Measurements from ENCODE around the gene GULP1.
A peak's percentile ranks its signal among the peaks of the same experiment; 100 is the strongest.

GULP1 gene

DNA sequence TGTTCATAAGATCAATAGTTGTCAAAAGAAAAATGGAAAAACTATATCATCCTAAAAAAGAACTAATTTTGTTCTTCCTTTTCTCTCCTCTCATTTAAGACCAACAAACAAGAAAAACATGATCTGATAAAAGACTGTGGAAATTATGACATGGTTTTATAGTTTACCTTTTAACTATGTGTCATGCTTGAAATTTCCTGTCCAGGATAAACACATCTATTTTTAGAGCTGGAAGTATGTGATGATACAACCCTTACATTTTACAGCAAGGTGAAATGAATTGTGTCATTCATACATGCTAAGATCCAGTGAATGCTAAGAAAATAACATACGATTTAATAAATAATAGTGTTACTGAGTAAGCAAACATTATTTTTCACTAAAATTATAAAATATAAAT lies 89.9 kb downstream of the GULP1 start:
- no peak for DNase-seq

DNA sequence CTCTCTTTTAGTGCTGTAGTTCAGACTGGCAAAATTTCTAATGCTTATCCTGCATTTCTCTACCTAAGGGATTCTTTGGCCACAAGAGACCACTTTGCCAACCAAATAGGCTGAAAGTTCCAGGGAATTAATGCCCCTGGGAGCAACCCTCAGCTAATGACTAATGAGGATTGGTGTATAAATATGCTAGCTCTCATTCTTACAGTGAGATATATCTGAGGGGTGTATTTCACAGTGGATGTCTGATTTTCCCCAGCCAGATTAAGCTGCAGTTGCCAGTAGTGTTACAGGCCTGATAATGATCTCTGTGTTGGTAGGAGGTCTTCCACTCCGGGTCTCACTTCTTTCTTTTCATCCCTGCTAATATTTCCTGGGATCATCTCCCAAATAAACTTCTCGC lies 90.4 kb downstream of the GULP1 start:
- no peak for DNase-seq

DNA sequence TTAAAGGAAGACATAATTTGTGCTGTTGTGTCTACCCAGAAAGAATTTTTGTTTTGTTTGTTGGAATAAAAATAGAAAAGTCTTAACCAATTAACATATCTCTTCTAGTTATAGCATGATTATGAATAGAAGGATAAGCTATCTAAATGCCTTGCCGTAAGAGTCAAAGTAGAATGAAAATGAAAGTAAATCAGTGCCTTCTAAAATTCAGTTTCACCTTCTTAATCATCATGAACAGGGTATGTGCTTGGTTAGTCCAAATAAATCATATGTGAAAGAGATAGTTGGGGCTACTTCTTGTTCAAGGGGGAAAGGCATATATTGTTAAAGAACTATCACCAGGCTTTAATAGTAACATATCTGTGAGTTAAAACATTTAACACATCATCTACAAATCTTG lies 91.5 kb downstream of the GULP1 start:
- DNase-seq = no peak

- no peak for DNase-seq
These were observed 94.2 kb downstream of the GULP1 start for GRCh38 chr2:188385857-188386256.

DNA sequence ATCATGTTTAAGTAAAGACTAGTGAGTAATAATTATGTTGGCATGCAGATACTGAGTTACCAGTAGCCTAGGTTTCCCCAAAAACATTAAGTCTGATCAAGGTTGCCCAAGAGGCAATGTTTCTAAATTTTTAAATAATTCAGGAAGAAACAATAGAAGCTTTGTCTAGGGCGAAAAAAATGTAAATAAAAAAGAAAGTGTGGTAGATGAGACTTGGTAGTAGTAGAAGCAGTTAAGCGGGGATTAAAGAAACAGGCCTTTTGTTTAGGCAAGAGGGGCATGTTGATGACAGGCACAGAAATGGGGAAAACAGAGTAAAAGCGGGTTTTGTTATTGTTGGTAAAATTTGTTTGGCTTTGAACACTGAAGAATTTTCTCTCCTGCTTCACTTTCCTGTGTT lies 97.2 kb downstream of the GULP1 start:
- DNase-seq = no peak

DNA sequence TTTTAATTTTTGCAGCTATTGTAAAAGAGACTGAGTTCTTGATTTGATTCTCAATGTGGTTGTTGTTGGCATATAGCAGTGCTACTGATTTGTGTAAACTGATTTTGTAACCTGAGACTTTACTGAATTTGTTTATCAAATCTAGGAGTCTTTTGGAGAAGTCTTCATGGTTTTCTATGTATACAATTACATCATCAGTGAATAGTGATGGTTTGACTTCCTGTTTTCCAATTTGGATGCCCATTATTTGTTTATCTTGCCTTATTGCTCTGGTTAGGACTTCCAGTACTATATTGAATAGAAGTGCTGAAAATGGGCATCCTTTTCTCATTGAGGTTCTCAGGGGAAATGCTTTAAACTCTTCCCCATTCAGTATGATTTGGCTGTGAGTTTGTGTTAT lies 99.7 kb downstream of the GULP1 start:
- DNase-seq = no peak

- no peak for DNase-seq
These were observed 103.3 kb downstream of the GULP1 start for GRCh38 chr2:188394931-188395472.

DNA sequence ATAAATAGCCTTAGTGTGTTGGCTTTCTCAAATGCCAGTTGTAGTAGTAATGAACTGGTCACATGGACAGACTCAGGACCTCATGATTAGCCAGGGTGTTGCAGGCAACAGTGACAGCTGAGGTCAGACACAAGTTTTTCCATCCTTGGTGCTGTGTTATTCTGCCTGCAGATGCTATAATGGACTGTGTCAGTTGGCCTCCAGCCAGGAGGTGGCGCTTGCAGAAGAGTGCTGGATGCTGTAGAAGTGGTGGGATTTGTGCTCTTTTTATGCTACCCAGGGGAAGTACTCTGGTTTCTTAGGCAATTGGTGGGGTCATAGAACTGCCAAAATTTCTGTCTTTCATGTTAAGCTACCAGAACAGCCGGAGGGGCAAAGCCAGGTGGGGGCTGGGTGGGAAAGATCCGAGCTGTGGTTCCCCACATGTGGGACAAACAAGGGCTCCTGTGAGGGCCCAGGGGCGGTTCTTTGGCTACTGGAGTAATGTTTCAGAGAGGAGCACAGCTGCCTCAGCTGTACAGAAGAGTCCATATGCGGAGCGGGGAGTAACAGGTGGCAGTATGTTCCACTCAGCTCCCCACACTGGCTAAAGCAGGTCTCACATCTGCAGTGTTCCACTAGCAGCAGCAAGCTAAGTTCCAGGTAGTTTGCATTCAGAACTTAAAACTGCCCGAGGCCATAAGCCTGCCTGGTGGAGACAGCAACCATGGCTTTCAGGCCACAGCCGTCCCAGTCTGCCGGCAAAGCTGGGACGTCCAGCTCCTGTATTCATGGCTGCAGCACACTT lies 104.4 kb downstream of the GULP1 start:
- DNase-seq = peak; percentile 3

- no peak for DNase-seq
These were observed 107.5 kb downstream of the GULP1 start for GRCh38 chr2:188399159-188399558.

GRCh38 chr2:188403676-188404075 lies 112.0 kb downstream of the GULP1 start:
- DNase-seq = no peak

DNA sequence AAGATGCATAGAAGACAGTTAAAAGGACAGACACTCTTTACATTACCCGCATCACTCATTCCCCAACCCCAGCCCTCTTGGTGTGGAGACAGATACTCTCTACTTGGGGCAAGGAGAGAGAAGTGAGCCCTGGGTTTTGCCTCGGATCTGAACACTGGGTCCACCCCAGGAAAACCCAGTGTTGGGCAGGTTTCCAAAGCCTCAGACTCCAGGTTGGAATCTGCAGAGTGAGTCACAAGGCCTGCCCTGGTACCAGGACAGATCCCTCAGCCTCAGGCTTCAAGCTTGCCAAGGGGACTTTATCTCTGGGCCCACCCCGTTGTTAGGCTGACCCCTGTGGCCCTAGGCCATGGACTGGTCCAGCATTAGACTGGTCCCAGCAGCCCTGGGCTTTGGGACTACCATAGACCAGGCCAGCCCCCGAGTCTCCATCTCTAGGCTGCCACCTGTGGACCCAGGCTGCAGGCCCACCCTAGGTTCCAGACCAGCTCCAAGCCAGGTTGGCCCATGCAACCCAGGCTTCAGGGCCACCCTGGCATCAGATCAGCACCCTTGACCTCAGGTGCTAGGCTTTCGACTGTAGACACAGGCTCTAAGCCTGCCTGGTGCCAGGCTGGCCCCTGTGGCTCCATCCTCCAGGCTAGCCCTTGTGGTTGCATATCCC lies 112.8 kb downstream of the GULP1 start:
- no peak for DNase-seq

DNA sequence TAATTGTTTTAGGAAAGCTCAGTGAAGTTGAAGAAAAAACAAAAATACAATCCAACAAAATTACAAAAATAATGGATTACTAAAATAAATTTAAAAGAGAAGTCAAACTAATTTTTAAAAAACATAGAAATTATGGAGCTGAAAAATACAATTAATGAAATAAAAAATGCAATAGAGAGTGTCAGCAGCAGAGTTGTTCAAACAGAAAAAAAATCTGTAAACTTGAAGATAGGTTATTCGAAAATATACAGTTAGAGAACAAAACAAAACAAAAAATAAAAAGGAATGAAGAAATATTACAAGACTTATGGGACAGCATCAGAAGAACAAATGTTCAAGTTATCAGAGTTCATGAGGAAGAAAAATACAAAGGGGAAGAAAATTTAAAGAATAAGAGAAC lies 114.7 kb downstream of the GULP1 start:
- DNase-seq = no peak

DNA sequence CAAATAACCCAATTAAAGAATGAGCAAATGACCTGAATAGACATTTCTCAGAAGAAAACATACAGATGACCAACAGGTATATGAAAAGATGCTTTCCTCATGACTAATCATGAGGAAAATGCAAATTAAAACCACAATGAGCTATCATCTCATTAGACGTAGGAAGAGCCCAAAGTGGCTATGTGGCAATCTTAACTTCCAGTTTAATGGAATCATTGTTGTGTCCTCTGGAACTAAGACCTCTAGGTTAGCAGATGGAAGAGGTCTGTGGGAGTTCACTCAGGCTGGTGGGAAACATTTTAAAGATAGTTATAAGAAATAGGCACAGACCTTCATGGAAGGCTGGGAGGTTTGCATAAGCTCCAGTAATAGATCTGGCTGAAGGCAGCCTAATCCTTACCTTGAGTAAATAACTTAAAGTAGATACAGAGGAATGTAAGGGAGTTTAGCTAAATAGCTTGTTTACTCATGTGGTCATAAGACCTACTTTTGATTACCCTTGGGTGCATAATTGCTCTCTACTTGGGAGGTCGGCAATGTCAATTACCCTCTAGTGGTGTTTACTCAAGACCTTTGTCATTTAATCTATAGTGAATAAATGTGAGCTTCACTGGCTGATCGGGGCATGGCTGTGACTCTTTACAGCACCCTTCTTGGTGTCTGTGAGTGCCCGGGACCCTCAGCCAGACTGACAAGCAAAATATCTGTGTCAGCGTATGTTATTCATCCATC lies 119.0 kb downstream of the GULP1 start:
- no peak for DNase-seq

- no peak for DNase-seq
These were observed 120.5 kb downstream of the GULP1 start for GRCh38 chr2:188412190-188412589.

DNA sequence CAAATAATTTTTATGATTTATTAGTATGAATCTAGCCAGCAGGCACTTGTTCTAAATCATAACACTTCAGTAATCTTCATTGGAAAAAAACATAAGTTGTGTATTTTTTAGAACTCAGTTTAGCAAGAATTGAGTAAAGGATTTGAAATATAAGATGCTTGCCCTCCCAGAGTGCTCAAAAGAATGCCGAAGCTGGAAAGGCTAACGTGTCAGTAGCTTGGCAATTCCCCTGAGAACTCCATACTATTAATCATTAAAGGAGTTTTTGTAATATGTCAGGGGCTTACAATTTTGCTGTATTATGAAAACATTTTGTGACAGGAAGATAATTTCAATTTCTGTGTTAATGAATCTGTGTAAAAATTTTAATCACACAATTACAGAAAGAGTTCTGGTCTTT lies 122.7 kb downstream of the GULP1 start:
- DNase-seq = no peak

GRCh38 chr2:188414869-188415753 lies 123.4 kb downstream of the GULP1 start:
- DNase-seq = no peak

DNA sequence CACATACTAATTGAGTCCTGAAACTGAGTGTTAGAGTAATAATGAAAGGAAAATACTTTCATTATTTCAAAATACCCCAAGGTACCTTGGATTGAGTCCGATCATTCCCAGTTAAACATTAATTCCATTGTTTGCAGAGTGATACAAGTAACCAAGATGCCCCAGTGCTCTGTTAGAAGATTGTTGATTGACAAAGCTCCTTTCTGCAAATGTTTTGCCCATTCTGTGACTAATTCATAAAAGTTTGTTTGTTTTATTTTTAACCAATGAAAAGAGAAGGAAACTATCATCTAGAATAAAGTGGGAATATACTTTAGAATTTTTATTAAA lies 124.0 kb downstream of the GULP1 start:
- DNase-seq = no peak

GRCh38 chr2:188416367-188416766 lies 124.7 kb downstream of the GULP1 start:
- DNase-seq = no peak

DNA sequence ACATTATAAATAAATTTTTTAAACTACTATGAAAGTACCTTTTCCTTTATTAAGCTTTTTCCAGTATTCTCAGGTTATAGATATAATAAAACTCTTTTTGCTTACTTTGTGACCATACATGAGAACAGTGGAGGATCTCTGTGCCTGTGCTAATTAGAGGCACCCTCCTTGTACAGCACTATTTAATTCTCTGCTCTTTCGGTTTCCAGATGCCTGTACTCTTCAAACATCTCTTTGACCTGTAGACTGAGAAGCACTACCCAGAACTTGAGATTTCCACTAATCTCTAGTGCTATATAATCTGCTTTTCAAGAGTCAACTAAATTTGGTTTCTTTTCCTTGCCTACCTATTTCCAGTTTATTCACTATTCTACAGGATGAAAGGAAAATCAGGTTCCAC lies 131.1 kb downstream of the GULP1 start:
- no peak for DNase-seq

GRCh38 chr2:188425266-188425665 lies 133.6 kb downstream of the GULP1 start:
- no peak for DNase-seq

GRCh38 chr2:188426121-188426520 lies 134.4 kb downstream of the GULP1 start:
- DNase-seq = no peak

DNA sequence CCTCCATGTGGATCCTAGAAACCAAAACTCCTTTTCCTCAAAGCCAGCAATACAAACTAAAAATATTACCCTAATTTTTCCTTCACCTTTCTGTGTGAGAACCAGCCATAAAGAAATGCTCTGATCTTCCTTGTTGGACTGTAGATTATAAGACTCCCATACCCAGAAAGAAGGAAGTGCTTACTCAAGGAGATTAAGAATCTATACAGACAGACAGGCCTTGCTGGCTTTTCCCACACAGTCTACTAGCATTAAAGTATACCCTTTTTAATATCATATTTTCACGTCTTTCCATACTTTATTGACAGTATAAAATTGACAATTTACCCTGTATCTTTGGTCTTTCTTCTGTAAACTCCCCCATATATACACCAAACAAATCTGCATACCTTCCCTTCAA lies 139.0 kb downstream of the GULP1 start:
- DNase-seq = no peak

GRCh38 chr2:188434018-188434417 lies 142.3 kb downstream of the GULP1 start:
- DNase-seq = no peak
